ENCODE measurements around the gene FGD4. TPM values are rescaled to one million over a fixed set of nuclear protein-coding genes. Genes with fewer than 3 reads are reported as not detected.

Gene FGD4
- total RNA-seq, 1 donor = 55.6 TPM

DNA sequence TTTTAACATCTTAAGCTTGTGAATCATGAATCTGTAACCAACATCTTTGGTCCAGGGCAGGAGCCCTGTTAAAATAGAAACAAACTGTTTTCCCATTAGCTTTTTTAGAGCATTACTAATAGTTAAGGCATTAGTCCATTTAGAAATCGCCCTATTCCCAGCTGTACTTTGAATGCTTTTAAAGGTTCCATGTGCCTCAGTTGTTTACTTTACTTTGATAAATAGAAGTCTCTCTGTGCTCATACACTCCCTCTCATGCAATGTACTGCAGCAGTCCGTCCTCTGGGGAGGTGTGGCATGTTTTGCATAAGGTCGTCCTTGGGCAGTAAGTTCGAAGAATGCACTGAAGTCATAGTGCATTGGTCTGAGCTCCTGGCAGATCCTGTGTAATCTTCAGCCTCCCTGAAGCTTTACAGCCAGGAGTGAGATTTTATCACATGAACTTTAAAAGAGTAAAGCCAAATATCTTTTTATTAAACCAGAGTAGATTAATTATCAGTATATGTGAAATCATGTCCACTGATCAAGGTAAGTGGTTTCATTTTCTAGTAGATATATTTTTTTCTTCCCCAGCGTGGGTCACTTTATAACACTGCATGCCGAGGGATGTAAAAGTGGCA lies 134.7 kb downstream of the FGD4 start:
- peak; percentile 87 for DNase-seq (ENCODE audit: low read depth)
- TF ChIP-seq, protein P1, sequence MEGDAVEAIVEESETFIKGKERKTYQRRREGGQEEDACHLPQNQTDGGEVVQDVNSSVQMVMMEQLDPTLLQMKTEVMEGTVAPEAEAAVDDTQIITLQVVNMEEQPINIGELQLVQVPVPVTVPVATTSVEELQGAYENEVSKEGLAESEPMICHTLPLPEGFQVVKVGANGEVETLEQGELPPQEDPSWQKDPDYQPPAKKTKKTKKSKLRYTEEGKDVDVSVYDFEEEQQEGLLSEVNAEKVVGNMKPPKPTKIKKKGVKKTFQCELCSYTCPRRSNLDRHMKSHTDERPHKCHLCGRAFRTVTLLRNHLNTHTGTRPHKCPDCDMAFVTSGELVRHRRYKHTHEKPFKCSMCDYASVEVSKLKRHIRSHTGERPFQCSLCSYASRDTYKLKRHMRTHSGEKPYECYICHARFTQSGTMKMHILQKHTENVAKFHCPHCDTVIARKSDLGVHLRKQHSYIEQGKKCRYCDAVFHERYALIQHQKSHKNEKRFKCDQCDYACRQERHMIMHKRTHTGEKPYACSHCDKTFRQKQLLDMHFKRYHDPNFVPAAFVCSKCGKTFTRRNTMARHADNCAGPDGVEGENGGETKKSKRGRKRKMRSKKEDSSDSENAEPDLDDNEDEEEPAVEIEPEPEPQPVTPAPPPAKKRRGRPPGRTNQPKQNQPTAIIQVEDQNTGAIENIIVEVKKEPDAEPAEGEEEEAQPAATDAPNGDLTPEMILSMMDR (IDR thresholded peaks at IDR 0.05; ENCODE audit: insufficient read depth, low read length) = no peak

DNA sequence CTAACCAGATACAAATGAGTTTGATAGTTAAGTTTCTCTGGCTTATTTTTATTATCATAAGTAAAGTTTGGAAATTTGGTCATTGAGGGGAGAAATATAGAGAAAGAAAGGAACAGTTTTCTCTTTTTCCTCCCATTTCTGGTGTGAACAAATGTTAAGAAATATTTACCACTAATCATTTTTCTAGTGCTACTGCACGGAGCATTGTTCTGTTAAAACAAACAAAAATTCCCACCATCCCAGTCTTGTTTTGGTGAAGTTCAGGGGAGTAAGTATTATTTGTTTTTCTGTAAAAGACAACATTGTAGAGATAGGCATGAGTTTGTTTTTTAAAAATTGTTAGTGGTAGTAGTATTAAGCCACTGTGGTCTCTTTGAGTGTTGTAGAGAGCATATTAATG lies 135.3 kb downstream of the FGD4 start:
- peak; percentile 16 for DNase-seq (ENCODE audit: low read depth)
- H3K4me3 ChIP-seq (ENCODE audit: low read depth, low read length) = peak overlapping the region; percentile 63
- TF ChIP-seq, protein P1 (IDR thresholded peaks at IDR 0.05; ENCODE audit: insufficient read depth, low read length) = no peak

More for the DNA sequence above, 134.7 kb downstream of the FGD4 start:
- H3K4me3 ChIP-seq (ENCODE audit: low read depth, low read length) = peak overlapping the region; percentile 63

DNA sequence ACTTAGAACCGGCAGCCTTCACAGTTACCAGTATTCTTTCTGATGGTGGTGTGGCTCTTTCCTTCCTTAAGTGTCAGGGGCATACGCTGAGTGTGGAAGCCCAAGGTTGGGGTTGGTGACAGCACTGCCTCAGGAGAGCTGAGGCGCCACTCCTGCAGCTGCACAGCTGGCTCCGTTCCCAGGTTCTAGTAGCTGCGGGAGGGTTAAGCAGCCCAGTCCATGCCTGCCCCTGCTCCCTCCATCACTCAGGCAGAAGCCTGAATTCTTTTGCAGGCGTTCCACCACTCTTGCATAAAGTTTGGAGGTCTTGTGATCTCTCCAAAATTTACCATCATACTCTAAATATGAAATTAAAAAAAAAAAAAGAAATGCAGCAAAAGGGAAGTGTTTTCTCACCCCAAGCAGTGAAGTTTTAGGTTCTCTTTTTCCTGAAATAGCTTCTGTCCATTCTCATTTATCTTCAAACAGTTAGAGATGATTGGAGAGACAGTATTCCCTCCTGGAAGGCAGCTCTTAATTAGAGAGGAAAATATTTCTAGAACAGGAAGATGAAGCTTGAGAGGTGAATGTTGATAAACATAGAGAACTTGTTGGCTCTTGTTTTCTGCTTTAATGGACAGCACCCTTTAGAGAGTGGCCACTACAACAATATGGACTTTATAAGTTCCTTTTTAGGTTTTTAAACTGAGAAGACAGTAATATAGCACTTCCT lies 136.1 kb downstream of the FGD4 start:
- peak overlapping the region; percentile 63 for H3K4me3 ChIP-seq (ENCODE audit: low read depth, low read length)
- DNase-seq (ENCODE audit: low read depth) = peak; percentile 64
- TF ChIP-seq, protein P1 (IDR thresholded peaks at IDR 0.05; ENCODE audit: insufficient read depth, low read length) = no peak

DNA sequence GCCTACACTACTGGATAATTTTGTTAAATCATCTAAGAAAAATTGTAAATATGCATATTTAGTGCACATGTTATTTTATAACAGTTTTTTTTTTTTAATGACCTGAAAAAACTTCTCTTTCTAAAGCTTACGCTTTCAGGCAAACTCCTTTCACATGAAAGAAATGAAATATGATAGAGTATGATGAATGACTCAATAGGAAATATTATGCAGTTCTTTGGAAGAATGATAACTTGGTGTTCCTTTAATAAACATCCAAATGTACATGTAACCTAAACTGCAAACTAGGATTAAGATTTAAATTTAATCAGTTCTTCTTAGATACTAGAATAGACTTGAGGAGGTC lies 136.6 kb downstream of the FGD4 start:
- peak overlapping the region; percentile 63 for H3K4me3 ChIP-seq (ENCODE audit: low read depth, low read length)
- TF ChIP-seq, protein P1 (IDR thresholded peaks at IDR 0.05; ENCODE audit: insufficient read depth, low read length) = no peak
- no peak for DNase-seq (ENCODE audit: low read depth)

DNA sequence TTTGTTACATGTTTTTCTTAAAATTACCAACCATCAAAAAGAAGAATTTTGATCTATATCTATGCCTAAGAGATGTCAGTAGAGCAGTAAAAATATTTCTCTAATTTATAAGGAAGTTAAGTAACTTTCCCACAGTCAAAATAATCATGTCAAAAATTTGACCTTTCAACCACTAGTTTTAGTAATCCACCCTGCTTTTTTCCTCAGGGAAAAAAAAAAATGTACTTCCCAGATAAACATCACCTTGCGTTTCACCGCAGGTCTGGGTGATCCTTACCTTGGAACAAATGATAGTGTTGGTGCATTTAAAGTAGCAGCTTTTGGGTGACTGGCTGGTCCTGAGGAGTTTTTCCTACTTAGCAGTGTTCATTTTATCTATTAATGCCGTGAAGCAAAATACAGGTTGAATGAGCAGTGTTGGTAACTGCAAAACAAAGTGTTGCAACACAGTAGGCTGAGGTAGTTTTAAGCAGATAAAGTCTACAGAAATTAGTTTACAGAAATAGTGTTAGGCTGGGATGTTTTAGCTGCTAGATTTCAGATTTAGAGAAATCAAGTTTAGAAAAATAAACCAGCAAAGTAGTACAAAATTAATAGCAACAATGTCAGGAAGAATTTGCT lies 142.5 kb downstream of the FGD4 start:
- DNase-seq (ENCODE audit: low read depth) = peak; percentile 42
- no peak overlapping the region for H3K4me3 ChIP-seq (ENCODE audit: low read depth, low read length)
- TF ChIP-seq, protein P1 (IDR thresholded peaks at IDR 0.05; ENCODE audit: insufficient read depth, low read length) = no peak

DNA sequence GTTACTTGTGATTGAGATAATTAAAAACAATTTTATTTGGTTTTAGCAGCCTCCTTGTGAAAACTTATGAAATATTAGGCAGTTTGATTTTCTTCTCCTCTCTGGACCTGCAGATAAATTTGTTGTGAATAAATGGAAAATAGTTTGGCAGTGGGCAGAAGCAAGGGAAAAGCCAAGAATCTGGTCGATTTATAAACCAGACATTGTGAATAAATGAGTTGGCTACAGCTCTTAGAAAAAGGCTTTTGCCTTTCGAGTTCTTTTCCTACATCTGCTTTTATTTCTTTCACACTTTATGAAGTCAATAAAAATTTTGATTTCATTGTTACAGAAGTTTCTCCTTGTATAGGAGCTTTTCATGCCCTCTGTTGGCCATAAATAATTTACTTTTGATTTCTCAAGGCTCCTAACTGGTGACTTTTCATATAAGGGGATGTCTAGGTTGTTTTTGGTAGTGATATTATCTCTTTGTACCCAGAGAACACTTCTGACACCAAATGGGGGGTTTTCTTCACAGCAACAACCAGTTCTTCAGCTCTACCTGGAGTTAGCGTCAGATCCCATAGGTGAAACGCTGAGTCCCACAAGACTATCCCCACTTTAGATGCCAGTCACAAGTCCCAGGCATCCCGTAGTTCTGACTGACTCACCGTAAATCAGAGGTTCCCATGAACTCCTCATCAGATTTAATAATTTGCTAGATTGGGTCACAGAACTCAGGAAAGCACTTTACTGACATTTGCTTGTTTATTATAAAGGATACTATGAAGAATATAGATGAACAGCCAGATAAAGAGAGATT lies 143.3 kb downstream of the FGD4 start:
- no peak overlapping the region for H3K4me3 ChIP-seq (ENCODE audit: low read depth, low read length)
- TF ChIP-seq, protein P1 (IDR thresholded peaks at IDR 0.05; ENCODE audit: insufficient read depth, low read length) = peak; percentile 30
- peak; percentile 42 for DNase-seq (ENCODE audit: low read depth)

Data from fibroblast of the aortic adventitia (primary cell).